Forelimb muscle (tissue), 1 donor: Measurements from ENCODE around the gene SPTLC1. TPM values are rescaled to one million over a fixed set of nuclear protein-coding genes. Genes with fewer than 3 reads are reported as not detected.

ENCODE experiments used
- DNase-seq: peaks from one replicate; pipeline ENCODE4 v3.0.0-alpha.2; 2013; ENCODE audit warnings: low read depth
- polyA plus RNA-seq: library from polyadenylated mRNA; unstranded; fragments of 120-200 nt; gene quantifications from one replicate; pipeline ENCODE4 v1.2.1, GENCODE V29; 2013; ENCODE audit not compliant: insufficient read length

Gene SPTLC1
- polyA plus RNA-seq, 1 donor = 41.0 TPM

GRCh38 chr9:91986248-91986647, 129.0 kb downstream of the SPTLC1 start:
- DNase-seq = no peak

GRCh38 chr9:91985692-91986091, 129.5 kb downstream of the SPTLC1 start:
- no peak for DNase-seq

Other genes with a start within 250 kb of the SPTLC1 start
- gene ROR2, start 165.2 kb downstream of the SPTLC1 start, polyA plus RNA-seq = 2.7 TPM
- 62.7 TPM for gene IARS1, start 178.3 kb upstream of the SPTLC1 start, polyA plus RNA-seq
- gene NOL8, start 209.9 kb upstream of the SPTLC1 start, polyA plus RNA-seq = 27.2 TPM
- gene CENPP, start 210.5 kb upstream of the SPTLC1 start, polyA plus RNA-seq = 3.9 TPM